Measurements from ENCODE around the gene MEST. TPM values are rescaled to one million over a fixed set of nuclear protein-coding genes. Genes with fewer than 3 reads are reported as not detected.

MEST gene
- total RNA-seq, 1 experiment from 2014 or later: 49.5 TPM

- Histone ChIP-seq H3K27ac (ENCODE audit: low read depth, low read length) (no peak overlapping the region), H2AFZ (ENCODE audit: low read depth, low read length, poor library complexity, severe bottlenecking) (no peak overlapping the region), H3K79me2 (ENCODE audit: insufficient read depth, low read length) (no peaks in the 10 kb centered on the region), H3K36me3 (ENCODE audit: control insufficient read depth in 1 of 2, insufficient read depth in 2 of 2, low read length in 2 of 2) (no peaks in the 10 kb centered on the region), H3K27me3 (ENCODE audit: insufficient read depth, low read length) (no peaks in the 10 kb centered on the region), H4K20me1 (ENCODE audit: insufficient read depth) (no peaks in the 10 kb centered on the region), H3K9ac (ENCODE audit: low read length) (no peak overlapping the region), H3K4me2 (ENCODE audit: low read length) (no peak overlapping the region), H3K9me3 (ENCODE audit: control insufficient read depth in 1 of 2, insufficient read depth in 1 of 2, low read depth in 1 of 2, low read length in 2 of 2) (no peaks in the 10 kb centered on the region), H3K4me3 (replicated peaks in 1 of 2; ENCODE audit: low read depth in 1 of 2, low read length in 2 of 2) (no peak overlapping the region), H3K4me1 (ENCODE audit: control insufficient read depth in 1 of 2, insufficient read depth in 2 of 2, low read length in 2 of 2) (no peaks in the 10 kb centered on the region), H3K9me2 (ENCODE audit: insufficient read depth) (no peaks in the 10 kb centered on the region)
- DNase-seq (ENCODE audit: low read depth, low spot score) (no peak), ATAC-seq (no peak)
- ChIA-PET CTCF (no interaction called here), RAD21 (ENCODE audit: low non-redundant PET in 1 of 2, low total read pairs in 2 of 2, uncharacterized antibody in 2 of 2, unreplicated experiment in 2 of 2) (no interaction called here), POLR2A (no interaction called here)
- intact Hi-C loops (cut with micrococcal nuclease): no loop called here
- BruUV-seq (replicated peaks): no TSS peak
- no peak for TF ChIP-seq ZNF274 (IDR thresholded peaks at IDR 0.05; ENCODE audit: low read depth, low read length)
- TF ChIP-seq SIN3A (IDR thresholded peaks at IDR 0.05; ENCODE audit: low read depth): no peak
Measured at GRCh38 chr7:130471974-130472373, 19.9 kb upstream of the MEST start.

- no peak for DNase-seq (ENCODE audit: low read depth, low spot score)
- H3K27me3 ChIP-seq (ENCODE audit: insufficient read depth, low read length): no peaks in the 10 kb centered on the region
- ChIA-PET POLR2A (no interaction called here), CTCF (no interaction called here), RAD21 (ENCODE audit: low non-redundant PET in 1 of 2, low total read pairs in 2 of 2, uncharacterized antibody in 2 of 2, unreplicated experiment in 2 of 2) (no interaction called here)
- no peaks in the 10 kb centered on the region for H4K20me1 ChIP-seq (ENCODE audit: insufficient read depth)
- no peak overlapping the region for H3K9ac ChIP-seq (ENCODE audit: low read length)
- H3K4me2 ChIP-seq (ENCODE audit: low read length): no peak overlapping the region
- H3K79me2 ChIP-seq (ENCODE audit: insufficient read depth, low read length): no peaks in the 10 kb centered on the region
- no peaks in the 10 kb centered on the region for H3K36me3 ChIP-seq (ENCODE audit: control insufficient read depth in 1 of 2, insufficient read depth in 2 of 2, low read length in 2 of 2)
- ATAC-seq: no peak
- H3K27ac ChIP-seq (ENCODE audit: low read depth, low read length): no peak overlapping the region
- no peaks in the 10 kb centered on the region for H3K4me1 ChIP-seq (ENCODE audit: control insufficient read depth in 1 of 2, insufficient read depth in 2 of 2, low read length in 2 of 2)
- no peak overlapping the region for H2AFZ ChIP-seq (ENCODE audit: low read depth, low read length, poor library complexity, severe bottlenecking)
- no TSS peak for BruUV-seq (replicated peaks)
- no peaks in the 10 kb centered on the region for H3K9me2 ChIP-seq (ENCODE audit: insufficient read depth)
- H3K9me3 ChIP-seq (ENCODE audit: control insufficient read depth in 1 of 2, insufficient read depth in 1 of 2, low read depth in 1 of 2, low read length in 2 of 2): no peaks in the 10 kb centered on the region
- H3K4me3 ChIP-seq (replicated peaks in 1 of 2; ENCODE audit: low read depth in 1 of 2, low read length in 2 of 2): no peak overlapping the region
- intact Hi-C loops (cut with micrococcal nuclease): no loop called here
- TF ChIP-seq EZH2phosphoT487 (IDR thresholded peaks at IDR 0.05; ENCODE audit: borderline replicate concordance): no peak
- TF ChIP-seq, protein P1, sequence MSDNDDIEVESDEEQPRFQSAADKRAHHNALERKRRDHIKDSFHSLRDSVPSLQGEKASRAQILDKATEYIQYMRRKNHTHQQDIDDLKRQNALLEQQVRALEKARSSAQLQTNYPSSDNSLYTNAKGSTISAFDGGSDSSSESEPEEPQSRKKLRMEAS (IDR thresholded peaks at IDR 0.05): no peak
- no peak for TF ChIP-seq ZFX (IDR thresholded peaks at IDR 0.05)
- TF ChIP-seq, protein P2, sequence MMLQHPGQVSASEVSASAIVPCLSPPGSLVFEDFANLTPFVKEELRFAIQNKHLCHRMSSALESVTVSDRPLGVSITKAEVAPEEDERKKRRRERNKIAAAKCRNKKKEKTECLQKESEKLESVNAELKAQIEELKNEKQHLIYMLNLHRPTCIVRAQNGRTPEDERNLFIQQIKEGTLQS (IDR thresholded peaks at IDR 0.05): no peak
- TF ChIP-seq TCF7L2 (IDR thresholded peaks at IDR 0.05; ENCODE audit: borderline replicate concordance, extremely low read depth, insufficient read depth, insufficient read length): no peak
- TF ChIP-seq ZNF274 (IDR thresholded peaks at IDR 0.05; ENCODE audit: low read depth, low read length): no peak
- TF ChIP-seq SRF (IDR thresholded peaks at IDR 0.05; ENCODE audit: low read depth): no peak
- TF ChIP-seq YY1 (IDR thresholded peaks at IDR 0.05; ENCODE audit: extremely low read depth, insufficient replicate concordance, low read depth, low read length): no peak
- no peak for TF ChIP-seq SIN3A (IDR thresholded peaks at IDR 0.05; ENCODE audit: low read depth)
- no peak for TF ChIP-seq POLR2A (IDR thresholded peaks at IDR 0.05; ENCODE audit: borderline replicate concordance, extremely low read depth, insufficient read depth, insufficient read length)
- no peak for TF ChIP-seq CBX3 (IDR thresholded peaks at IDR 0.05; ENCODE audit: low read depth)
- TF ChIP-seq ELF1 (IDR thresholded peaks at IDR 0.05; ENCODE audit: borderline replicate concordance, low read depth): no peak
- TF ChIP-seq CEBPB (IDR thresholded peaks at IDR 0.05; ENCODE audit: low read depth): no peak
- no peak for TF ChIP-seq EGR1 (IDR thresholded peaks at IDR 0.05; ENCODE audit: low read depth)
- TF ChIP-seq RAD21 (IDR thresholded peaks at IDR 0.05; ENCODE audit: low read depth): no peak
- TF ChIP-seq, protein P3, sequence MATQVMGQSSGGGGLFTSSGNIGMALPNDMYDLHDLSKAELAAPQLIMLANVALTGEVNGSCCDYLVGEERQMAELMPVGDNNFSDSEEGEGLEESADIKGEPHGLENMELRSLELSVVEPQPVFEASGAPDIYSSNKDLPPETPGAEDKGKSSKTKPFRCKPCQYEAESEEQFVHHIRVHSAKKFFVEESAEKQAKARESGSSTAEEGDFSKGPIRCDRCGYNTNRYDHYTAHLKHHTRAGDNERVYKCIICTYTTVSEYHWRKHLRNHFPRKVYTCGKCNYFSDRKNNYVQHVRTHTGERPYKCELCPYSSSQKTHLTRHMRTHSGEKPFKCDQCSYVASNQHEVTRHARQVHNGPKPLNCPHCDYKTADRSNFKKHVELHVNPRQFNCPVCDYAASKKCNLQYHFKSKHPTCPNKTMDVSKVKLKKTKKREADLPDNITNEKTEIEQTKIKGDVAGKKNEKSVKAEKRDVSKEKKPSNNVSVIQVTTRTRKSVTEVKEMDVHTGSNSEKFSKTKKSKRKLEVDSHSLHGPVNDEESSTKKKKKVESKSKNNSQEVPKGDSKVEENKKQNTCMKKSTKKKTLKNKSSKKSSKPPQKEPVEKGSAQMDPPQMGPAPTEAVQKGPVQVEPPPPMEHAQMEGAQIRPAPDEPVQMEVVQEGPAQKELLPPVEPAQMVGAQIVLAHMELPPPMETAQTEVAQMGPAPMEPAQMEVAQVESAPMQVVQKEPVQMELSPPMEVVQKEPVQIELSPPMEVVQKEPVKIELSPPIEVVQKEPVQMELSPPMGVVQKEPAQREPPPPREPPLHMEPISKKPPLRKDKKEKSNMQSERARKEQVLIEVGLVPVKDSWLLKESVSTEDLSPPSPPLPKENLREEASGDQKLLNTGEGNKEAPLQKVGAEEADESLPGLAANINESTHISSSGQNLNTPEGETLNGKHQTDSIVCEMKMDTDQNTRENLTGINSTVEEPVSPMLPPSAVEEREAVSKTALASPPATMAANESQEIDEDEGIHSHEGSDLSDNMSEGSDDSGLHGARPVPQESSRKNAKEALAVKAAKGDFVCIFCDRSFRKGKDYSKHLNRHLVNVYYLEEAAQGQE (IDR thresholded peaks at IDR 0.05; ENCODE audit: low read depth): no peak
- no peak for TF ChIP-seq JUND (IDR thresholded peaks at IDR 0.05)
- no peak for TF ChIP-seq EZH2 (IDR thresholded peaks at IDR 0.05)
- TF ChIP-seq SP1 (IDR thresholded peaks at IDR 0.05; ENCODE audit: low read depth): no peak
Measured at GRCh38 chr7:130473289-130473688, 18.6 kb upstream of the MEST start.

Measured in HCT116 (cell line).